Kidney (tissue), 14 donors: ENCODE data around the gene C2orf76. TPM values are rescaled to one million over a fixed set of nuclear protein-coding genes. Genes with fewer than 3 reads are reported as not detected.
A peak's percentile ranks its signal among the peaks of the same experiment; 100 is the strongest.

Source experiments
- DNase-seq, 5 donors: peaks; one replicate each; pipeline ENCODE4 v3.0.0-alpha.2; 2013 to 2020
- FAIRE-seq: peaks from 2 replicates; lab custom pipeline; 2012; peaks lifted over from hg19 to GRCh38; lab: Jason Lieb, UNC
- H3K27ac ChIP-seq, 2 donors: one replicate each; pipeline ENCODE4 v1.7.0; 2013; ENCODE audit warnings: low read depth in 2 of 2, low read length in 2 of 2, inconsistent platforms in 1 of 2
- H3K27me3 ChIP-seq: one replicate; pipeline ENCODE4 v1.7.1; 2013; ENCODE audit warnings: low read length, inconsistent platforms; ENCODE audit not compliant: control insufficient read depth, insufficient read depth
- H3K36me3 ChIP-seq, 3 donors: one replicate each; pipeline versions ENCODE4 v1.7.0 to v1.7.1; 2013; ENCODE audit warnings: low read length in 3 of 3, control low read depth in 1 of 3, inconsistent platforms in 1 of 3; ENCODE audit not compliant: insufficient read depth in 3 of 3, control insufficient read depth in 2 of 3
- H3K4me1 ChIP-seq, 3 donors: one replicate each; pipeline versions ENCODE4 v1.7.0 to v1.7.1; 2013; ENCODE audit warnings: low read length in 3 of 3, inconsistent platforms in 1 of 3, low read depth in 1 of 3; ENCODE audit not compliant: control insufficient read depth in 2 of 3, insufficient read depth in 2 of 3
- H3K4me3 ChIP-seq, 3 donors: one replicate each; pipeline versions ENCODE4 v1.7.0 to v1.8.1; 2013; ENCODE audit warnings: low read length in 3 of 3, control low read depth in 1 of 3, inconsistent platforms in 1 of 3
- H3K9ac ChIP-seq, 3 donors: one replicate each; pipeline versions ENCODE4 v1.7.0 to v1.7.1; 2013; ENCODE audit warnings: low read length in 3 of 3, control low read depth in 1 of 3, inconsistent platforms in 1 of 3
- H3K9me3 ChIP-seq, 3 donors: one replicate each; pipeline versions ENCODE4 v1.7.0 to v1.7.1; 2013; ENCODE audit warnings: low read length in 3 of 3, control low read depth in 1 of 3, inconsistent platforms in 1 of 3; ENCODE audit not compliant: control insufficient read depth in 2 of 3, insufficient read depth in 1 of 3
- intact Hi-C: fragments of 100-400 bp; cut with DNase I; formaldehyde crosslinking; loops from one replicate; pipeline ENCODE4 v1.11.1; 2022
- polyA plus RNA-seq: library from polyadenylated mRNA; stranded (reverse); fragments of 350-450 nt; fragmentation: Illumina TruSeq; extraction: RNeasy Lipid Tissue Mini Kit (QIAGEN cat#74804); gene quantifications from one replicate; pipeline ENCODE4 v1.2.3, GENCODE V29; 2014; ENCODE audit warnings: low read depth, low replicate concordance; ENCODE audit not compliant: insufficient read depth
- total RNA-seq: library from RNA; stranded (reverse); fragmentation: NEBNext Ultra II Directional; extraction: Animal tissue kit (Norgen Biotek cat#: 25700); gene quantifications from one replicate; pipeline ENCODE4 v1.2.1, GENCODE V29; 2021
- TF ChIP-seq, protein P1 (sequence below): IDR thresholded peaks from 3 replicates; pipeline ENCODE4 v1.5.1; 2012; ENCODE audit warnings: mild to moderate bottlenecking, moderate library complexity, borderline replicate concordance; ENCODE audit not compliant: insufficient read depth; ENCODE audit errors: extremely low read depth
- donor health status: control.
- donor health status: control.
- donor health status: control.
- donor health status: control.
- donor health status: control.
- donor health status: DM: yes; HTN: yes; CAD: no.
- donor health status: Normal renal cell carcinoma (clear cell type).

The C2orf76 gene
- total and polyA plus RNA-seq, 2 donors from 2014 or later = 12.4 to 31.3 TPM

DNA sequence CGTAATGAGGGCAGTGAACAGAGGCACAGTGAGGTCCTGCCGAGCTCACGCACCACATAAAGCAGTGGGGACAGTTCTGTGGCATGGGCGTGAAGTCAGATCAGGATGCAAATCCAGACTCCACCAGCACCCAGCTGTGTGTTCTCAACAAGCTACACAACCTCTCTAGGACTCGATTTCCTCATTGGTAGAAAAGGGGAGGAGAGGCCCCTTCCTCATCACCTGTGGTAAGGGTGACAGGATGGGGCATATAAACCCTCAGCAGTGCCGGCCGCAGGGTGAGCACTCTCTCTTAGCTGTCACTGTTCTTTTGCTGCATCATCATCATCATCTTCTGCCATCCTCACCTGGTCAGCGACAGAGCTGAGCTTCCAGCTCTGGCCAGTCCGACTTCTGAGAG lies 54.8 kb downstream of the C2orf76 start:
- H3K4me1 ChIP-seq = no peaks in the 10 kb centered on the region
- intact Hi-C loops = no loop called here
- H3K27ac ChIP-seq = no peak overlapping the region
- H3K9ac ChIP-seq = no peak overlapping the region
- no peak overlapping the region for H3K4me3 ChIP-seq
- FAIRE-seq (no peak), DNase-seq (no peak)
- H3K9me3 ChIP-seq = no peaks in the 10 kb centered on the region
- no peaks in the 10 kb centered on the region for H3K27me3 ChIP-seq
- no peaks in the 10 kb centered on the region for H3K36me3 ChIP-seq
- TF ChIP-seq, protein P1, sequence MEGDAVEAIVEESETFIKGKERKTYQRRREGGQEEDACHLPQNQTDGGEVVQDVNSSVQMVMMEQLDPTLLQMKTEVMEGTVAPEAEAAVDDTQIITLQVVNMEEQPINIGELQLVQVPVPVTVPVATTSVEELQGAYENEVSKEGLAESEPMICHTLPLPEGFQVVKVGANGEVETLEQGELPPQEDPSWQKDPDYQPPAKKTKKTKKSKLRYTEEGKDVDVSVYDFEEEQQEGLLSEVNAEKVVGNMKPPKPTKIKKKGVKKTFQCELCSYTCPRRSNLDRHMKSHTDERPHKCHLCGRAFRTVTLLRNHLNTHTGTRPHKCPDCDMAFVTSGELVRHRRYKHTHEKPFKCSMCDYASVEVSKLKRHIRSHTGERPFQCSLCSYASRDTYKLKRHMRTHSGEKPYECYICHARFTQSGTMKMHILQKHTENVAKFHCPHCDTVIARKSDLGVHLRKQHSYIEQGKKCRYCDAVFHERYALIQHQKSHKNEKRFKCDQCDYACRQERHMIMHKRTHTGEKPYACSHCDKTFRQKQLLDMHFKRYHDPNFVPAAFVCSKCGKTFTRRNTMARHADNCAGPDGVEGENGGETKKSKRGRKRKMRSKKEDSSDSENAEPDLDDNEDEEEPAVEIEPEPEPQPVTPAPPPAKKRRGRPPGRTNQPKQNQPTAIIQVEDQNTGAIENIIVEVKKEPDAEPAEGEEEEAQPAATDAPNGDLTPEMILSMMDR = no peak

DNA sequence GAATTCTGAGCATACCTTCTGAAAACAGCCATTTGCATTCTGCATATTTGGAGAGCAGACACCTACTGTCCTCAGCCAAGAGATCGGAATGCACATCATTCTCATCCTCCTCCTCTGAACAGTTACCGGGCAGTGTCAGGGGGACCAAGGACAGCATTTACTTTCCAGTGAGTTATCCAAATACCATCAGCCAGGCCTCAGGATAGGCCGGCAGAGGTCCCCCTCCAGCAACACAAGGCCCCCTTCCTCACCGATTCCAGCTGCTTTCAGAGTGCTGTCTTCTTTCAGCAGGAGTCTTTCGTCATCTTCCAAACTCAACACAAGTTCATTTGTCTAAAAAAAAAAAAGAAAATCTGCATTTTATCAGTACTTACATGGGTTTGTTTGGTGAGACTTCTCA lies 55.3 kb downstream of the C2orf76 start:
- FAIRE-seq (no peak), DNase-seq (peak in 2 of 5 donors; percentile 15 to 72)
- Histone ChIP-seq H3K9ac (no peak overlapping the region), H3K9me3 (no peaks in the 10 kb centered on the region), H3K36me3 (no peaks in the 10 kb centered on the region), H3K27ac (no peak overlapping the region), H3K27me3 (no peaks in the 10 kb centered on the region), H3K4me3 (no peak overlapping the region), H3K4me1 (no peaks in the 10 kb centered on the region)
- TF ChIP-seq, protein P1 = no peak
- intact Hi-C loops = no loop called here

- FAIRE-seq = no peak
Observed at GRCh38 chr2:119308793-119309330, 57.8 kb downstream of the C2orf76 start.

More at GRCh38 chr2:119308793-119309330, 57.8 kb downstream of the C2orf76 start:
- DNase-seq = no peak
- Histone ChIP-seq H3K9me3 (no peaks in the 10 kb centered on the region), H3K27ac (no peak overlapping the region), H3K9ac (no peak overlapping the region), H3K4me3 (no peak overlapping the region), H3K27me3 (no peaks in the 10 kb centered on the region), H3K4me1 (no peaks in the 10 kb centered on the region), H3K36me3 (no peaks in the 10 kb centered on the region)
- intact Hi-C loops = no loop called here
- TF ChIP-seq, protein P1 = no peak
